B cell (primary cell): ENCODE results near the gene SEMA6C. TPM values are rescaled to one million over a fixed set of nuclear protein-coding genes. Genes with fewer than 3 reads are reported as not detected.

Experiments used
- ATAC-seq: fragments of 200-7000 bp; cut with Tn5 transposase; one replicate; pipeline ENCODE4 v1.10.0; 2021; ENCODE audit warnings: low read depth, mild to moderate bottlenecking, moderate number of reproducible peaks, moderate library complexity
- CTCF ChIA-PET: fragments of 350-600 bp; sonication (Branson Sonifier 250); formaldehyde crosslinking; loops from one replicate; lab custom pipeline; 2021; ENCODE audit warnings: antibody characterized with exemption, inconsistent platforms; lab: Charles Lee
- POLR2A ChIA-PET: fragments of 350-600 bp; sonication (Branson Sonifier 250); formaldehyde crosslinking; loops from one replicate; lab custom pipeline; 2021; ENCODE audit warnings: antibody characterized with exemption; lab: Charles Lee
- DNase-seq: peaks from one replicate; pipeline ENCODE4 v3.0.0; 2013
- H2AFZ ChIP-seq: 2 replicates; pipeline ENCODE4 v1.6.1; 2012; ENCODE audit warnings: mild to moderate bottlenecking, low read depth, low read length; ENCODE audit not compliant: insufficient read depth, poor library complexity, severe bottlenecking
- H3K27ac ChIP-seq, 2 donors: 1 replicate in 1 of 2; 2 replicates in 1 of 2; pipeline ENCODE4 v1.5.1; 2012 to 2013; ENCODE audit warnings: low read length in 2 of 2, mild to moderate bottlenecking in 2 of 2, moderate library complexity in 1 of 2
- H3K27me3 ChIP-seq, 4 experiments: fragments of 200-600 bp in 1 of 4; sonication (generic) in 1 of 4; replicated peaks in 1 of 4; 1 replicate in 2 of 4; 2 replicates in 2 of 4; pipeline versions ENCODE4 v1.6.1 to v1.7.0; 2013 to 2016; ENCODE audit warnings: low read length in 3 of 4, mild to moderate bottlenecking in 2 of 4, mixed read lengths in 1 of 4, moderate library complexity in 1 of 4; ENCODE audit not compliant: insufficient read depth in 4 of 4, control insufficient read depth in 3 of 4; ENCODE audit errors: control extremely low read depth in 1 of 4
- H3K36me3 ChIP-seq, 2 experiments: replicated peaks in 1 of 2; 1 replicate in 1 of 2; 2 replicates in 1 of 2; pipeline versions ENCODE4 v1.6.1 to v1.7.1; 2013; ENCODE audit warnings: low read length in 1 of 2; ENCODE audit not compliant: insufficient read depth in 2 of 2, control insufficient read depth in 1 of 2; ENCODE audit errors: control extremely low read depth in 1 of 2, extremely low read depth in 1 of 2
- H3K4me1 ChIP-seq, 2 donors: fragments of 200-600 bp in 1 of 2; sonication (generic) in 1 of 2; 1 replicate in 1 of 2; 2 replicates in 1 of 2; pipeline versions ENCODE4 v1.5.1 to v1.6.1; 2013 to 2017; ENCODE audit warnings: low read length in 2 of 2; ENCODE audit not compliant: control insufficient read depth in 2 of 2, insufficient read depth in 2 of 2
- H3K4me2 ChIP-seq: replicated peaks from 2 replicates; pipeline ENCODE3; 2012; ENCODE audit warnings: mild to moderate bottlenecking, low read depth, low read length; ENCODE audit not compliant: poor library complexity, severe bottlenecking
- H3K4me3 ChIP-seq, 5 experiments: fragments of 200-600 bp in 1 of 5; sonication (generic) in 1 of 5; 1 replicate in 3 of 5; 2 replicates in 2 of 5; pipeline versions ENCODE4 v1.5.1 to v1.7.0; 2011 to 2016; ENCODE audit warnings: low read length in 4 of 5, mild to moderate bottlenecking in 4 of 5, low read depth in 2 of 5, control low read depth in 1 of 5, moderate library complexity in 1 of 5; ENCODE audit not compliant: insufficient read depth in 1 of 5; ENCODE audit errors: control extremely low read depth in 1 of 5, extremely low read depth in 1 of 5
- H3K79me2 ChIP-seq: fragments of 200-600 bp; sonication (generic); one replicate; pipeline ENCODE4 v1.6.0; 2016; ENCODE audit warnings: low read length; ENCODE audit not compliant: control insufficient read depth, insufficient read depth
- H3K9ac ChIP-seq: fragments of 200-600 bp; sonication (generic); 2 replicates; pipeline ENCODE4 v1.6.1; 2017; ENCODE audit warnings: mild to moderate bottlenecking, low read length, moderate library complexity
- H3K9me3 ChIP-seq, 3 donors: one replicate each; pipeline versions ENCODE4 v1.6.1 to v1.7.1; 2013; ENCODE audit warnings: low read length in 2 of 3; ENCODE audit not compliant: control insufficient read depth in 2 of 3, insufficient read depth in 1 of 3; ENCODE audit errors: control extremely low read depth in 1 of 3
- H4K20me1 ChIP-seq: 2 replicates; pipeline ENCODE4 v1.6.0; 2012; ENCODE audit warnings: mild to moderate bottlenecking, low read length; ENCODE audit not compliant: insufficient read depth, control insufficient read depth, poor library complexity, severe bottlenecking
- H3K27ac Mint-ChIP-seq: one replicate; pipeline ENCODE4 v1.8.0; 2021; ENCODE audit warnings: mixed read lengths
- H3K27me3 Mint-ChIP-seq: one replicate; pipeline ENCODE4 v1.8.0; 2021; ENCODE audit warnings: mixed read lengths
- H3K4me1 Mint-ChIP-seq: one replicate; pipeline ENCODE4 v1.8.0; 2021; ENCODE audit warnings: mixed read lengths
- H3K4me3 Mint-ChIP-seq: one replicate; pipeline ENCODE4 v1.8.0; 2021; ENCODE audit warnings: mixed read lengths
- H3K9me3 Mint-ChIP-seq: one replicate; pipeline ENCODE4 v1.8.0; 2022; ENCODE audit warnings: mixed read lengths; ENCODE audit not compliant: insufficient read depth
- EZH2 ChIP-seq: IDR thresholded peaks from 2 replicates; pipeline ENCODE4 v1.6.1; 2012; ENCODE audit warnings: borderline replicate concordance, low read depth, mild to moderate bottlenecking, moderate library complexity, low read length; ENCODE audit not compliant: insufficient read depth, poor library complexity, severe bottlenecking
- WGBS: methylation state at CpG from one replicate; pipeline ENCODE4 v1.1.5; 2013; ENCODE audit warnings: missing lambda C conversion rate; ENCODE audit not compliant: insufficient coverage; 5-methylcytosine and 5-hydroxymethylcytosine counted together
- intact Hi-C: fragments of 100-400 bp; cut with micrococcal nuclease; formaldehyde crosslinking; loops from one replicate; pipeline ENCODE4 v1.10.0; 2022
- polyA plus RNA-seq: library from polyadenylated mRNA; depleted of rRNA; stranded (reverse); fragments of >200 nt; gene quantifications from 2 replicates; pipeline ENCODE4 v1.2.3, GENCODE V29; 2012
- total RNA-seq, 2 donors: library from RNA; stranded (reverse); fragments of 120-200 nt in 1 of 2; gene quantifications; 1 replicate in 1 of 2; 2 replicates in 1 of 2; pipeline versions ENCODE4 v1.2.3 to v1.2.4, GENCODE V29; 2013 to 2022
- TF ChIP-seq, protein P1 (sequence below): fragments of 200-600 bp; IDR thresholded peaks from one replicate; pipeline ENCODE4 v1.8.0; 2022; ENCODE audit warnings: antibody characterized with exemption, mild to moderate bottlenecking

Gene SEMA6C
- total and polyA plus RNA-seq, 2 donors (not counting 1 experiment from before 2014, with no cell fraction given) = 0.86 to 1.3 TPM

DNA sequence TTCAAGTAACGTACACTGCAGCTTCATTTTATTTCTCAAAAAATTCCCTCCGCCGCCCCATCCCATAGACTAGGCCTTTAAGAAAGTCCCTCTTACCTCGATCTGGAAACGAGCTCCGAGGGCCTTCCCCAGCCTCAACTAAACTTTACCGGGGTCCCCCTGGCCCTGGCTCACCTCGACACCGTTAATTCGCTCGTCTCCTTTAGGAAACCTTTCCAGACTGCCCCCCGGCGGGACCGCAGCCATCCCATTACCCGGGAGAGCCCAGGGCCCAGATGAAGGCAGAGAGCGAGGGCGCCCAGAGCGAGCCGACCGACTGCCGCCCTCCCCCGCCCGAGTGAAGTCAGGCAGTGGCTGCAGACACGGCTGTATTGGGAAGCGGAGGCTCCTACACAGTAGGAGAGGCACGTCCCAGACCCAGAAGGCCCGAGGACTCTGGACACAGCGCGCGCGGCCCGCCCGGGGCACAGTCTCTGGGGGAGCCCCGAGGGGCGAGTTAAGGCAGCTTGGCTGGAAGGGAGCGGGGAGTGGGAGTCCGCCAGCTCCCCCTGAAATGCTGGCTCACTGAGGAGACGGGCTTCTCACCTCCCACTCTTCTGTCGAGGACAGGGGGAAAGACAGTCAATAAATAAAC lies 14.6 kb downstream of the SEMA6C start:
- WGBS = 79% methylated on average over 36 of the region's 39 CpGs
- Histone ChIP-seq H3K9me3 (no peaks in the 10 kb centered on the region), H3K9ac (peak overlapping the region; percentile 58), H4K20me1 (no peaks in the 10 kb centered on the region), H3K4me3 (peak overlapping the region; percentile 39 to 58 (median 50)), H2AFZ (peak overlapping the region; percentile 82), H3K27ac (no peak overlapping the region), H3K27me3 (peaks cover 0 to 4% (median 0%) of the 10 kb centered on the region in 4 experiments), H3K36me3 (no peaks in the 10 kb centered on the region), H3K4me1 (peaks cover 6 to 15% of the 10 kb centered on the region in 2 donors), H3K4me2 (peak overlapping the region; percentile 76), H3K79me2 (no peaks in the 10 kb centered on the region)
- H3K27me3 Mint-ChIP-seq = no peaks in the 10 kb centered on the region
- ChIA-PET CTCF (interaction anchor here (1.1 to 3.1 kb wide), 6 partner anchors 22 to 158 kb away, joined by 3 to 21 read pairs (median 8); partner anchors contain the start of genes CERS2 and TNFAIP8L2), POLR2A (interaction anchor here (0.8 to 1.2 kb wide), 3 partner anchors 25 to 67 kb away, joined by 3 to 4 read pairs (median 3); partner anchors contain the start of genes PIP5K1A and TNFAIP8L2)
- no peak for DNase-seq
- peak overlapping the region; percentile 92 for H3K27ac Mint-ChIP-seq
- H3K4me1 Mint-ChIP-seq = peaks cover 14% of the 10 kb centered on the region
- H3K4me3 Mint-ChIP-seq = peak overlapping the region; percentile 89
- intact Hi-C loops = loop anchor here (1.0 to 2.0 kb wide), 3 partner anchors 14 to 61 kb away; partner anchors contain the start of genes SEMA6C and TNFAIP8L2
- no peak for ATAC-seq
- TF ChIP-seq, protein P1, sequence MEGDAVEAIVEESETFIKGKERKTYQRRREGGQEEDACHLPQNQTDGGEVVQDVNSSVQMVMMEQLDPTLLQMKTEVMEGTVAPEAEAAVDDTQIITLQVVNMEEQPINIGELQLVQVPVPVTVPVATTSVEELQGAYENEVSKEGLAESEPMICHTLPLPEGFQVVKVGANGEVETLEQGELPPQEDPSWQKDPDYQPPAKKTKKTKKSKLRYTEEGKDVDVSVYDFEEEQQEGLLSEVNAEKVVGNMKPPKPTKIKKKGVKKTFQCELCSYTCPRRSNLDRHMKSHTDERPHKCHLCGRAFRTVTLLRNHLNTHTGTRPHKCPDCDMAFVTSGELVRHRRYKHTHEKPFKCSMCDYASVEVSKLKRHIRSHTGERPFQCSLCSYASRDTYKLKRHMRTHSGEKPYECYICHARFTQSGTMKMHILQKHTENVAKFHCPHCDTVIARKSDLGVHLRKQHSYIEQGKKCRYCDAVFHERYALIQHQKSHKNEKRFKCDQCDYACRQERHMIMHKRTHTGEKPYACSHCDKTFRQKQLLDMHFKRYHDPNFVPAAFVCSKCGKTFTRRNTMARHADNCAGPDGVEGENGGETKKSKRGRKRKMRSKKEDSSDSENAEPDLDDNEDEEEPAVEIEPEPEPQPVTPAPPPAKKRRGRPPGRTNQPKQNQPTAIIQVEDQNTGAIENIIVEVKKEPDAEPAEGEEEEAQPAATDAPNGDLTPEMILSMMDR = no peak
- TF ChIP-seq EZH2 = no peak
- H3K9me3 Mint-ChIP-seq = no peaks in the 10 kb centered on the region
